Caki2 (cell line): ENCODE measurements around the gene ACYP1. TPM values are rescaled to one million over a fixed set of nuclear protein-coding genes. Genes with fewer than 3 reads are reported as not detected.

Experiments
- DNase-seq: peaks from one replicate; pipeline ENCODE4 v3.0.0-alpha.2; 2015; ENCODE audit warnings: low read depth
- in situ Hi-C: cut with HindIII; loops from 2 replicates; pipeline ENCODE4 v1.10.0; 2016; ENCODE audit warnings: low sequenced_read_pairs, low pct_unique_long_range_greater_than_20kb, mixed read lengths
- total RNA-seq: library from RNA; depleted of rRNA; stranded (reverse); fragments of >200 nt; shearing (Covaris generic); gene quantifications from 2 replicates; pipeline ENCODE4 v1.2.3, GENCODE V29; 2014; ENCODE audit warnings: low replicate concordance

ACYP1 gene
- total RNA-seq, 1 experiment from 2014 or later, result 39.5 TPM

GRCh38 chr14:75047506-75047905, 16.3 kb downstream of the ACYP1 start:
- in situ Hi-C loops, result no loop called here
- no peak for DNase-seq

- DNase-seq, result no peak
- in situ Hi-C loops, result no loop called here
Observed at GRCh38 chr14:75046899-75047298, 16.9 kb downstream of the ACYP1 start.

GRCh38 chr14:75046275-75046674, 17.5 kb downstream of the ACYP1 start:
- DNase-seq, result no peak
- in situ Hi-C loops, result no loop called here

- in situ Hi-C loops, result no loop called here
- DNase-seq, result no peak
Observed at GRCh38 chr14:75044752-75045151, 19.1 kb downstream of the ACYP1 start.

GRCh38 chr14:75044322-75044721, 19.5 kb downstream of the ACYP1 start:
- in situ Hi-C loops, result no loop called here
- no peak for DNase-seq

GRCh38 chr14:75042035-75042434, 21.8 kb downstream of the ACYP1 start:
- DNase-seq, result no peak

GRCh38 chr14:75041613-75042012, 22.2 kb downstream of the ACYP1 start:
- in situ Hi-C loops, result no loop called here

More at GRCh38 chr14:75042035-75042434, 21.8 kb downstream of the ACYP1 start:
- in situ Hi-C loops, result no loop called here

GRCh38 chr14:75040959-75041358, 22.9 kb downstream of the ACYP1 start:
- no peak for DNase-seq
- in situ Hi-C loops, result no loop called here

More at GRCh38 chr14:75041613-75042012, 22.2 kb downstream of the ACYP1 start:
- DNase-seq, result peak; percentile 42

GRCh38 chr14:75040507-75040906, 23.3 kb downstream of the ACYP1 start:
- in situ Hi-C loops, result no loop called here
- DNase-seq, result no peak

GRCh38 chr14:75032939-75033338, 30.9 kb downstream of the ACYP1 start:
- no peak for DNase-seq
- in situ Hi-C loops, result no loop called here

GRCh38 chr14:75030147-75030546, 33.7 kb downstream of the ACYP1 start:
- no peak for DNase-seq
- in situ Hi-C loops, result no loop called here

- in situ Hi-C loops, result no loop called here
Observed at GRCh38 chr14:75025876-75026275, 37.9 kb downstream of the ACYP1 start.

GRCh38 chr14:75025082-75025481, 38.7 kb downstream of the ACYP1 start:
- DNase-seq, result no peak
- in situ Hi-C loops, result no loop called here

More at GRCh38 chr14:75025876-75026275, 37.9 kb downstream of the ACYP1 start:
- no peak for DNase-seq

GRCh38 chr14:75023108-75023507, 40.7 kb downstream of the ACYP1 start:
- no peak for DNase-seq
- in situ Hi-C loops, result no loop called here

GRCh38 chr14:75022655-75023054, 41.2 kb downstream of the ACYP1 start:
- in situ Hi-C loops, result no loop called here
- DNase-seq, result no peak

- no peak for DNase-seq
- in situ Hi-C loops, result no loop called here
Observed at GRCh38 chr14:75018694-75019093, 45.1 kb downstream of the ACYP1 start.

GRCh38 chr14:75016815-75017214, 47.0 kb downstream of the ACYP1 start:
- in situ Hi-C loops, result no loop called here
- DNase-seq, result no peak

- DNase-seq, result no peak
- in situ Hi-C loops, result no loop called here
Observed at GRCh38 chr14:75015496-75015895, 48.3 kb downstream of the ACYP1 start.

GRCh38 chr14:75013290-75013689, 50.5 kb downstream of the ACYP1 start:
- in situ Hi-C loops, result no loop called here

GRCh38 chr14:75011356-75011994, 52.3 kb downstream of the ACYP1 start:
- no peak for DNase-seq
- in situ Hi-C loops, result no loop called here

More at GRCh38 chr14:75013290-75013689, 50.5 kb downstream of the ACYP1 start:
- no peak for DNase-seq
